Right ventricle myocardium superior (tissue), 1 donor: ENCODE results near the gene NEU2. TPM values are rescaled to one million over a fixed set of nuclear protein-coding genes. Genes with fewer than 3 reads are reported as not detected.

Experiments used
- ATAC-seq: fragments of 200-7000 bp; cut with Tn5 transposase; one replicate; pipeline ENCODE4 v1.9.1; 2020; ENCODE audit warnings: mild to moderate bottlenecking; ENCODE audit not compliant: poor library complexity
- DNase-seq: peaks from one replicate; pipeline ENCODE4 v3.0.0-alpha.2; 2020
- intact Hi-C: fragments of 100-400 bp; cut with DNase I; formaldehyde crosslinking; loops from one replicate; pipeline ENCODE4 v1.11.2; 2022
- total RNA-seq: library from RNA; stranded (reverse); fragmentation: NEBNext Ultra II Directional; extraction: Animal tissue kit (Norgen Biotek cat#: 25700); gene quantifications from one replicate; pipeline ENCODE4 v1.2.1, GENCODE V29; 2021
- donor health status: DM: no; HTN: yes; CAD: no; lungs with severe emphysema.

The NEU2 gene
- total RNA-seq, 1 donor from 2014 or later: not detected

DNA sequence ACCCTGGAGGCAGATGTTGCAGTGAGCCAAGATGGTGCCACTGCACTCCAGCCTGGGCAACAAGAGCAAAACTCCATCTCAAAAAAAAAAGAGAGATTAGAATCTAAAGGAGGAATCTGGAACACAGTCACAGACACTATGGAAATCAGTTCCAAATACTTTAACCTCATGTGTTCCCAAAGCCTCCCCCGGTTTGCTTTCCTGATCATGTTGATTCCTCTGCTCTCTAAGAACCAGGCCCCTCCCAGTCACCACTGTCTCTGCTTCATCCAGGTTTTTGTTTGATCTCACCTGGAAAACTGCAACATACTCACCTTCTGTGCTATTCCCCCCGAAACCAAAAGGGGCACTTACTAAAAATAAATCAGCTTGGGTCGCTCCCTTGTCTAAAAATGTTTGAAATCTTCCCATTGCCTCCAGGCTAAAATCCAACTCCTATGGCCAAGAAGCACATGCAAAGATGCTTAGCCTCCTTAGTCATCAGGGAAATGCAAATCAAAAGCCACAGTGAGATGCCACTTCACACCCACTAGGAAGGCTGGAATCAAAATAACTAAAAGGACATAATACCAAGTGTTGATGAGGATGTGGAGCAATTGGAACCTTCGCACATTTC is 6.2 kb upstream of the NEU2 start:
- ATAC-seq (no peak), DNase-seq (no peak)
- intact Hi-C loops: no loop called here

DNA sequence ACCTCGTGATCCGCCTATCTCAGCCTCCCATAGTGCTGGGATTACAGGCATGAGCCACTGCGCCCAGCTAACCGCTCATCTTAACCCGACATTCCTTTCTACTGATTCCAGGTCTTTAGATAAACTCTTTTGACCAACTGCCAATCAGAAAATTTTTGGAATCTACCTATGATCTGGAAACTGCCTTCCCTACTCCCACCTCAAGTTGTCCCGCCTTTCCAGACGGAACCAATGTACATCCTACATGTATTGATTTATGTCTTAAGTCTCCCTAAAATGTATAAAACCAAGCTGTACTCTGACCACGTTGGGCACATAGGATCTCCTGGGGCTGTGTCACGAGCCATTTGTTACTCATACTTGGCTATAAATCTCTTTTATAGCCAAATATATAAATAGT is 3.2 kb upstream of the NEU2 start:
- ATAC-seq: no peak
- intact Hi-C loops: no loop called here
- DNase-seq: no peak

DNA sequence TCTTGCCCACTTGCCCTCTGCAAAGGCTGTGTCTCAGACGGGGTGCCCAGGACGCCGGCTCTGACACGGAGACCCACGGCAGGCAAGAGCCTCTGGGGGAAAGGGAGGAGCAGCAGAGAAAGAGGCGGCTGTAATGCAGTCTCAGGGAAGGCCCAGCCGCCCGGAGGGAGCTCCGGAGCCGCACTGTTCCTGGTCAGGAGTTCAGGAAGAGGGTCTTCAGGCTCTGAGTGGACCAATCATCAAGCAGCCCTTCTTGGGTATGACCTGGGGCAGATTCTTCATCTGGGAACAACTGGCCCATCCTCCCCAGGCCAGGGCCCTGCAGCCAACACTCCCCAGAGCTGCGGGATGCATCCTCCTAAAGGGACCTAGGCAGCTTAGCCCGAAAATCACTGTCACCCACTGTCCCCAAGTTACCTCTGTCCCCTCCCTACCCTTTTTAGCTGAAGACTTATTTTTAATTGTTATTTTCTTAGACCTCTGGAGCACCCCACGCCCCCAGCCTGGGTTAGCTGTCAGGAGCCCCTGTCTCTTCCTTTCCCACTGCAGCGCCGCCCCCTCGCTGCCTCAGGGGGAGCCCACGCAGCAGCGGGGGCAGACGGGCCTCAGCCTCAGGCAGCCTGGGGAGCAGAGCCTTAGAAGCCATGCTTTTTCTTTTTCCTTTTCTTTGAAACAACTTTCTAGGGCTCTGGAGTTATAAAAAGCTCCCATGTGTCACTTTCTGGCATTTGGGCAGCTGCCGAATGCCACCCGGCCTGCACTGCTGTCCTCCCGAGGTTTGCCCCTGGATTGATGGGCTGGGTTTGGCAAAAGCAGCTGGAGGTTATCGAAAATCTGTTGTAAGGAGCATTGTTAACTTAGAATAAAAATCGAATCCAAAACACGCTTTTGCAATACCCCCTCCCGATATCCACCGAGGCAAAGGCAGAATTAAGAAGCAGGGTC is 644 bp upstream of the NEU2 start:
- DNase-seq (no peak), ATAC-seq (no peak)
- intact Hi-C loops: loop anchor here (10.0 kb wide), 1 partner anchor 157 kb away; the partner anchor contains the start of gene SNORC

DNA sequence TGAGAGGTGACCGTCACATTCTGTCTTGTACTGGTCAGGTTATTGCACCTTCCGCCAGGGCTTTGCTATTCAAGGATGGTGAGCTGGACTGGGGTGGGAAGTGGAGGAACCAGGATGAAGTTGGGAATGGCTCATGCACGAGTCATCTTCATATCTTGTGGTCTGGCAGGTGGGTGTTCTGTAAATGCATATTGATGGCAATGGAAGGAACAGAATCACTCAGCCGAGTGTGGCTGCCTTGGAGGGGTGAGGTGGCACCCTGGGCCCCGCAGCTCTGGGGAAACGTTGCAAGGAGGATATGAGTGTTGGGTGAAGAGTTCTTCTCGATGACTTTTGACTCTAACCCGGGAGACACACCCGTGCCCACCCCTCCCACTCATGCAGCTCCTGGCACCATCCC is 1.2 kb downstream of the NEU2 start:
- intact Hi-C loops: loop anchor here (10.0 kb wide), 1 partner anchor 159 kb away; the partner anchor contains the start of gene SNORC
- ATAC-seq (no peak), DNase-seq (no peak)

DNA sequence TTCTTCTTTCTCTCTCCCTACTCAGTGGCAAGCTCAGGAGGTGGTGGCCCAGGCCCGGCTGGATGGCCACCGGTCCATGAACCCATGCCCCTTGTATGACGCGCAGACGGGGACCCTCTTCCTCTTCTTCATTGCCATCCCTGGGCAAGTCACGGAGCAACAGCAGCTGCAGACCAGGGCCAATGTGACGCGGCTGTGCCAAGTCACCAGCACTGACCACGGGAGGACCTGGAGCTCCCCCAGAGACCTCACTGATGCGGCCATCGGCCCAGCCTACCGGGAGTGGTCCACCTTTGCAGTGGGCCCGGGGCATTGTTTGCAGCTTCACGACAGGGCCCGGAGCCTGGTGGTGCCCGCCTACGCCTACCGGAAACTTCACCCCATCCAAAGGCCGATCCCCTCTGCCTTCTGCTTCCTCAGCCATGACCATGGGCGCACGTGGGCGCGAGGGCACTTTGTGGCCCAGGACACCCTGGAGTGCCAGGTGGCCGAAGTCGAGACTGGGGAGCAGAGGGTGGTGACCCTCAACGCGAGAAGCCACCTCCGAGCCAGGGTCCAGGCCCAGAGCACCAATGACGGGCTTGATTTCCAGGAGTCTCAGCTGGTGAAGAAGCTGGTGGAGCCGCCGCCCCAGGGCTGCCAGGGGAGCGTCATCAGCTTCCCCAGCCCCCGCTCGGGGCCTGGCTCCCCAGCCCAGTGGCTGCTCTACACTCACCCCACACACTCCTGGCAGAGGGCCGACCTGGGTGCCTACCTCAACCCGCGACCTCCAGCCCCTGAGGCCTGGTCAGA is 1.8 kb downstream of the NEU2 start:
- no peak for DNase-seq
- intact Hi-C loops: loop anchor here (10.0 kb wide), 1 partner anchor 159 kb away; the partner anchor contains the start of gene SNORC
- ATAC-seq: no peak

DNA sequence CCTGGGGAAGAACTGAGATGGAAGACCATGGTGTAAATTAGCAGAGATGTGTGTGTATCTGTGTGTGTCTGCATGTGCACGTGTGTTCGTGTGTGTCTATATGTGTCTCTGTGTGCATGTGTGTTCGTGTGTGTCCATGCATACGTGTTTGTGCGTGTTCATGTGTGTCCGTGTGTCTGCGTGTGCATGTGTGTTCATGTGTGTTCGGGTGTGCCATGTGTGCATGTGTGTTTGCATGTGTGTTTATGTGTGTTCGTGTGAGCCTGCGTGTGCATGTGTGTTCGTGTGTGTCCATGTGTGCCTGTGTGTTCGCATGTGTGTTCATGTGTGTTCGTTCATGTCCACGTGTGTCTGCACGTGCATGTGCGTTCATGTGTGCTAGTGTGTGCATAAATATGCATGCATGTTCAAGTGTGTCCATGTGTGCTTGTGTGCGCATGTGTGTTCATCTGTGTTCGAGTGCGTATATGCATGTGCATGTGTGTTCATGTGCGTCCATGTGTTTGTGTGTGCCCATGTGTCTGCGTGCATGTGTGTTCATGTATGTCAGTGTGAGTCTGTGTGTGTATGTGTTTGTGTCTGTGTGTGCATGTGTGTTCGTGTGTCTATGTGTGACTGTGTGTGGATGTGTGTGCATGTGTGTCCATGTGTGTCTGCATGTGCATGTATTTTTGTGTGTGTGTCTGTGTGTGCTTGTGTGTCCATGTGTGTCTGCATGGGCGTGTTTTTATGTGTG is 3.1 kb downstream of the NEU2 start:
- ATAC-seq (no peak), DNase-seq (no peak)
- intact Hi-C loops: loop anchor here (10.0 kb wide), 1 partner anchor 161 kb away; the partner anchor contains the start of gene SNORC

DNA sequence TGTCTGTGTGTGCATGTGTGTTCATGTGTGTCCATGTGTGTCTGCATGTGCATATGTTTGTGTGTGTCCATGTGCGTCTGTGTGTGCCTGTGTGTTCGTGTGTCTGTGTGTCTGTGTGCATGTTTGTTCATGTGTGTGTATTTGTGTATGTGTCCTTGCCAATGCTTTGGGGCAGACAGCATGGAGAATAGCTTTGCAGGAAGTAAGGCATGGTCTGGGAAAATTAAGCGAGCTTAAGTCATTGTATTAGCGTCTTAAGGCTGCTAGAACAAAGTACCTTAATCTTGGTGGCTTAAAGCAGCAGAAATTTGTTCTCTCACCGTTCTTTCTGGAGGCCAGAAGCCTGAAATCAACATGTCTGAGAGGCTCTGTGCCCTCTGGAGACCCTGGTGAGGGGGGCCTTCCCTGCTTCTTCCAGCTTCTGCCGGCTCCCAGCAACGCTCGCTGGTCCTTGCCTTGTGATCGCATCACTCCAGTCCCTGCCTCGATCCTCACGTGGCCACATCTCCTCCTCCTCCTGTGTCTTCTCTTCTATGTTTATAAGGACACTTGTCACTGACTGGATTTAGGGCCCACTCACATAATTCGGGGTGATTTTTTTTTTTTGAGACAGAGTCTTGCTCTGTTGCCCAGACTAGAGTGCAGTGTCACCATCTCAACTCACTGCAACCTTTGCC is 3.8 kb downstream of the NEU2 start:
- intact Hi-C loops: loop anchor here (10.0 kb wide), 1 partner anchor 161 kb away; the partner anchor contains the start of gene SNORC
- ATAC-seq (no peak), DNase-seq (no peak)

DNA sequence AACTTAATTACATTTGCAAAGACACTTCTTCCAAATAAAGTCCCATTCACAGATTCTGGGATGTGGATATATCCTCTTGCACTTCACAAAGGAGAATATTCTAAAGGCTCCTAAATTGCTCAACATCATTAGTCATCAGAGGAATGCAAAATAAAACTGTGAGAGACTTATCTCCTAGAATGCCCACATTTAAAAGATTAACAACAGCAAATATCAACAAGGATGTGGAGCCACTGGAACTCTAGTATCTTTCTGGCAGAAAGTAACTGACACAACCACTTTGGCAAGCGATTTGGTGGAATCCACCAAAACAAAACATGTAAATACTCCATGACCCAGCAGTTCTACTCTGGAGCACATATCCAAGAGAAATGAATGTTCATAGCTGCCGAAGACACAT is 4.6 kb downstream of the NEU2 start:
- DNase-seq (no peak), ATAC-seq (no peak)
- intact Hi-C loops: loop anchor here (10.0 kb wide), 1 partner anchor 162 kb away; the partner anchor contains the start of gene SNORC

DNA sequence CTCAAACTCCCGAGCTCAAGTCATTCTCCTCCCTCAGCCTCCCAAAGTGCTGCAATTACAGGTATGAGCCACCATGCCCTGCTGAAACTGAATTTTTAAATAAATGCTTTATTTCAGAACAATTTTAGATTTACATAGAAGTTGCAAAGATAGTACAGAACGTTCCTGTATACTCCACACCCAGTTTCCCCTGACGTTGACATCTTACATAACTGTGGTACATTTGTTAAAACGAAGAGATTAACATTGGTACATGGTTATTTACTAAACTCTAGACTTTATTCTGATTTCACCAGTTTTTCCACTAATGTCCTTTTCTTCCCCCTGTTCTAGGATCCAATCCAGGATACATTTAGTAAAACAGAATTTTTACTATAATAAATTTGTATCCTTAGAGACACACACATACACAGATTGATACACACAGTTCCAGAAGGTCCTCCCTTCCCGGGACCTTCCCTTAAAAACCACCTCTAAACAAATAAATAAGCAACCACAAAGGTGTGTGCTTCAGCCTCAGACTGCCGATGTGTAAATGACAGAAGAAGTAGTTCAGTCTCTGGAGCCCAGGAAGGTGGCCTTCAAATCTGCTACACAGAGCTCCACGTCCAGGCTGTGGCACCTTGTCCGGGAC is 6.9 kb downstream of the NEU2 start:
- intact Hi-C loops: loop anchor here (10.0 kb wide), 1 partner anchor 165 kb away; the partner anchor contains the start of gene SNORC
- ATAC-seq (no peak), DNase-seq (no peak)

DNA sequence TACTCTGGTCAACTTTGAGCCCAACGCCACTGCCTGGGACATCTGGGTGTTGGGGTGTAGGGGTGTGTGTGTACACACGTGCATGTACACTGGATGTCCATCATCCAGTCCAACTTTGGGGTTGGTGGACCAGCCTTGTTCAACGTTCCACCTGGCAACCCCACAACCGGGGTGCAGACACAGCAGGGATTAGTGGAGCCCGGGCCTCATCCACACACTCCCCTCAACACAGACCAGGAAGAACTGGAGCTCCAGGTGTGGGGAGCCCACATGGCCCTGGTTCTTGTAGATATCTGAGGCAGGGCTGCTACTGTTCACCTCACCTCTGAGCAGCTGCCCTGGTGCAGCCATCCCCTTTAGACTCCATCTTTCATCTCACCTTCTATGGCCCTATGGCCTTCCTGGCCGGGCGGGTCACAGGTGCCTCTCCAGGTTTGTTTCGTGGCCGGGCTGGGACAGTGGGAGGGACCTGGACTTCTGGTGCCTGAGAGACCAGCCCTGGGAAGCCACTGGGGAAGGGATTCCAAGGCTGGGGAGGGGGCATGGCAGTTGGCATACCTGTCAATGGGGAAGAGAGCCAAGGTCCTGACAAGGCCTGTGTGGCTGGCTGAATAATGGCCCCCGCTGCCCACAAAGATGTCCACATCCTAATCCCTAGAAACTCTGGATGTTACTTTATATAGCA is 7.5 kb downstream of the NEU2 start:
- intact Hi-C loops: loop anchor here (10.0 kb wide), 1 partner anchor 165 kb away; the partner anchor contains the start of gene SNORC
- DNase-seq: no peak
- no peak for ATAC-seq

DNA sequence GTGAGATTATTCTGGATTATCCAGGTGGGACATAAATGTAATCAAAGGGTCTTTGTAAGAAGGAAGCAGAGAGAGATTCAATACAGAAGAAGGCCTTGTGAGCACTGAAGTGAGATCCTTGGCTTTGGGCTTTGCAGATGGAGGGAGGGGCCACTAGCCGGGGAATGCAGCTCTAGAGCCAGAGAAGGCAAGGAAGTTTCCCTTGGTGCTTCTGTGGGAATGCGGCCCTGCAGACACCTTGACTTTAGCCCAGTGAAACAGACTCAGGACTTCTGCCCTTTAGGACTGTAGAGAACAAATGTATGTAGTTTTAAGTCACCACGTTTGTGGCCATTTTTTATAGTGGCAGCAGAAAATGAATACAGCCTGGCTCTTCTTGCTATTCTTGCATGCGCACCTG is 8.1 kb downstream of the NEU2 start:
- DNase-seq (no peak), ATAC-seq (no peak)
- intact Hi-C loops: no loop called here

DNA sequence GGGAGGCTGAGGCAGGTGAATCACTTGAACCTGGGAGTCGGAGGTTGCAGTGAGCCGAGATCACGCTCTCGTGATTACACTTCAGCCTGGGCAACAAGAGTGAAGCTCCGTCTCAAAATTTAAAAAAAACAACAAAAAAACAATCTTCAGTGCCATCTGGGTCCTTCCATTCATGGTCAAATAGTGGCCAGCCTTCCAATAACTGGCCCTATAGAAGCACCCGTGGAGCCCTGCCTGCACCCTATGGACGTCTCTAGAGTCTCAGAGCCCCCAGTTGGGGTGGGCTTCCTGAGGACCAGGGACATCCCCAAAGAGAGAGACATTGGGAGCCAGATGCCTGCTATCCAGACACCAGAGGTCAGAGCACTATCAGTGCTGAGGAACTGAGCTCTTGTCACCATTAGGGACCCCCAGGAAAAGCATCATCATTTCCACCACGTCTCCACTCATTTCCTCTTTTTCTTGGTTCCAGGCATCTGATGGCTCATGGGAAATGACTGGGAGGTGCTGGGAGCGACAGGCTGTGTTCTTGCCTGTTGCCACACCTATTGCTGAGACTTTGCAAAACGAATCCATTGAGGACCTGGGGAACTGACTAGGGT is 9.4 kb downstream of the NEU2 start:
- intact Hi-C loops: no loop called here
- no peak for DNase-seq
- ATAC-seq: no peak

DNA sequence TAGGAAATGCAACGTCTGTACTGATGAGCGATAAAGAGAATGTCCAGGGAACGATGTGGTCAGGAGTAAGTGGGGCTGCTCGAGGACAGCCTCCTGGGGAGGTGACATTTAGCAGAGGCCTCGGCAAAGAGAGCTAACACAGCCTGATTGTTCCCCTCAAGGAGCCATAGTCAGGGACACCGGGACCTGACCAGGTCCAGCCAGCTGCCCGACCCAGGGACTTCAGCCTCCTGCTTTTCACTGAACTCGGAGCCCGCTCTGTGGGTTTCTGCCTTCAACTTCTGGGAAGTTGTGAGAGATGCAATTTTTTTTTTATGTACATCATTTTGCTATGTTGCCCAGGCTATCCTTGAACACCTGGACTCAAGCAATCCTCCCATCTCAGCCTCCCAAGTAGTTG is 10.1 kb downstream of the NEU2 start:
- no peak for ATAC-seq
- no peak for DNase-seq
- intact Hi-C loops: no loop called here

DNA sequence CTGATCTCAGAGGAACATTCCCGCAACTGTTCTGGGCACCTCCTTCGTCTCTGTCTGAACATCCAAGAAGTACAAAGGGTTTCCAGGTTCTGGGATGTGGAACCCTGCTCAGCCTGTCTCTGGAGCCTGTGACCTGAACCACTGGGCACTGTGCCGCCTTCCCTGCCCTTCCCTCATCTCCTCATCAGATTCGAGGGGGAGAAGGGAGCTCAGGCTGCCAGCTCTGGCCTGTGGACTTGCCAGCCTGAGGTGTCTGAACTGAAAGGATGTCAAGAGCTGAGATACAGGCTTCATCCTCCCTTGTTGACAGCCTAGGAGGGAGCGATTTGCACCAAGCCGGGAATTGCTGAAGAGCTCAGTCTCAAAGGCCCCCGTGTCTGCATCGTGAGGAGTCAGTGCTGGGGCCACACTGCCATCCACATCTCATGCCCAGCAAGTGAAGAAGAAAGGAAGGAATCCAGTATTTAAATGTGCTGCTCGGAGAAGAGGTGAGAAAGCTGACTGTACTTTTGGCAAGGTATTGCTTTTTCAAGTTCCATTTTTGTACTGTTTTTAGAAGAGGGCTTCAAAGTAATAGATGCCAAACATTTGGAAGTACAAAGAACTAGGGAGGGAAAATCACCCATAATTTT is 12.6 kb downstream of the NEU2 start:
- DNase-seq (no peak), ATAC-seq (peak; percentile 61)
- intact Hi-C loops: no loop called here

DNA sequence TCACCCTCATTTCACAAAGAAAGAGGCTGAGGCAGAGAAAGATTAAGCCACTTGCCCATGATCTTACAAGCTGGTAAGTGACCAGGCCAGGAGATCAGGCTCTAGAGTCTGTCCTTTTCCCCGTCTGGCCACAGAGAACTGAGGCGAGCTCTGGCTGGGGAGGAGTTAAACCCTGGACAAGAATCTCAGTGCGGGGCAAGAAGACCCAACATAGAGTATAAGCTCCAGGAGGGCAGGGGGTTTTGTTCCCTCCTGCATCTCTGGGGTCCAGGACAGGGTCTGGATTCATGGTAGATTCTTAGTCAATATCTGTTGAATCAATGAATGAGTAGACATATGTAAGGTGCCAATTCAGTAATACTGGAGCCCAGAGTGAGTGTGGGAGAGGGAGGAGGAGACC is 14.7 kb downstream of the NEU2 start:
- ATAC-seq (no peak), DNase-seq (no peak)
- intact Hi-C loops: no loop called here

DNA sequence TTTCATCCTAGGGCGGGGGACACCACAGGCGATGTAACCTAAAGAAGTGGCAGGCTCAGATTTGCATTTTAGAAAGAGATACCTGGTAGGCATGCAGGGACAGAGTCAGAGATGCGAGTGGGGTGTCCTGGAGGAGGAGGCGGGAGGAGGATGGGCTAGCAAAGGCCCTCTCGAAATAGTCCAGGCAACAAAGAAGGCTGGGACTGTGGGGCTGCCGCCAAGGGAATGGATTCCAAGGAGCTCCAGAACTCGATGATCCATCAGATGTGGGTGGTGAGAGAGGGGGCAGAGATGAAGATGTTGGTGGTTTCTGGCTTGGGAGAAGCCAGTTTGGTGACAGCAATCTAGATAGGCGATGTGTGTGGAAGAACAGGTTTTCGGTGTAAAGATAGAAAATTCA is 15.2 kb downstream of the NEU2 start:
- DNase-seq (no peak), ATAC-seq (no peak)
- intact Hi-C loops: no loop called here
